CD4-positive, alpha-beta T cell treated with Interleukin-15 for 4 hours (primary cell): ENCODE results near the gene TSPAN10.
"Not testable (repeated sequence)": the region's sequence is repeated elsewhere in the genome, so short reads cannot be mapped to it uniquely, and the experiment has no call there.

Experiments
- DNase-seq: peaks from one replicate; pipeline ENCODE4 v3.0.0-alpha.2; 2020; ENCODE audit warnings: low spot score

The TSPAN10 gene

GRCh38 chr17:81636505-81637288 lies at the start of gene TSPAN10, which contains the start of gene NPLOC4:
TSPAN10 (plus strand) TSS chr17:81637196; CDS start chr17:81642413, 5,217 bp downstream.
NPLOC4 (minus strand) TSS chr17:81637112; CDS start chr17:81636930, 182 bp downstream.
- peak; percentile 87 for DNase-seq

GRCh38 chr17:81589612-81590011 lies 47.4 kb upstream of the TSPAN10 start:
- DNase-seq: no peak

GRCh38 chr17:81590121-81590520 lies 46.9 kb upstream of the TSPAN10 start:
- DNase-seq: no peak

- DNase-seq: no peak
Measured at GRCh38 chr17:81591971-81592370, 45.0 kb upstream of the TSPAN10 start.

GRCh38 chr17:81593105-81593871 lies 43.7 kb upstream of the TSPAN10 start:
- no peak for DNase-seq

GRCh38 chr17:81599719-81600486 lies 37.1 kb upstream of the TSPAN10 start:
- no peak for DNase-seq

- DNase-seq: peak; percentile 73
Measured at GRCh38 chr17:81601525-81602120, 35.4 kb upstream of the TSPAN10 start.

- no peak for DNase-seq
Measured at GRCh38 chr17:81603846-81604610, 33.0 kb upstream of the TSPAN10 start.

- no peak for DNase-seq
Measured at GRCh38 chr17:81607431-81607830, 29.6 kb upstream of the TSPAN10 start.

GRCh38 chr17:81608082-81608481 lies 28.9 kb upstream of the TSPAN10 start:
- no peak for DNase-seq

GRCh38 chr17:81608605-81609004 lies 28.4 kb upstream of the TSPAN10 start:
- no peak for DNase-seq

- DNase-seq: no peak
Measured at GRCh38 chr17:81609541-81610311, 27.3 kb upstream of the TSPAN10 start.

GRCh38 chr17:81612172-81612970 lies 24.6 kb upstream of the TSPAN10 start:
- DNase-seq: no peak

GRCh38 chr17:81615401-81615930 lies 21.5 kb upstream of the TSPAN10 start:
- no peak for DNase-seq

GRCh38 chr17:81616877-81617276 lies 20.1 kb upstream of the TSPAN10 start:
- DNase-seq: no peak

GRCh38 chr17:81618307-81618706 lies 18.7 kb upstream of the TSPAN10 start:
- not testable (repeated sequence) for DNase-seq

- no peak for DNase-seq
Measured at GRCh38 chr17:81621494-81622130, 15.4 kb upstream of the TSPAN10 start.

GRCh38 chr17:81630274-81630673 lies 6.7 kb upstream of the TSPAN10 start:
- no peak for DNase-seq

- DNase-seq: no peak
Measured at GRCh38 chr17:81631482-81631881, 5.5 kb upstream of the TSPAN10 start.
